COLO668 (cell line): ENCODE results near the gene MBD3.

Experiments
- DNase-seq: peaks from one replicate; lab custom pipeline; 2025; ENCODE audit not compliant: unreplicated experiment; lab: John Stamatoyannopoulos, UW

Gene MBD3

DNA sequence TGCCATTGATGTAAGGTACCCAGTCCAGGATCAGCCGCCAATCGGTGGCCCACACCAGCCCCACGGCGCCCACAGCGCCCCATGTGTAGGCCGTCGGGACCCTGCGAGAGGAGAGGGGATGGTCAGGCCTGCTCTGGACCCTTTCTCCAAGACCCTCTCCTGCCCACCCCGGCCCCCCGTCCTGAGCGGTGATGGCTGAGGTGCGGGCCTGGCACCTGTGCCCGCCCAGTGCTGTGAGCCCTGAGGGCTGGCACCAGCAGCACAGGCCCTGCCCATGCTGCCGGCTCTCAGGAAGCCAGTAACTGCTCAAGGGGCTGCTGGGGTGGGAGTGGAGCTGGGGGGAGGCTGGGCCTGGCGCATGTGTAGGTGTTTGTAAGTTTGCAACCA lies 6.8 kb upstream of the MBD3 start:
- no peak for DNase-seq

DNA sequence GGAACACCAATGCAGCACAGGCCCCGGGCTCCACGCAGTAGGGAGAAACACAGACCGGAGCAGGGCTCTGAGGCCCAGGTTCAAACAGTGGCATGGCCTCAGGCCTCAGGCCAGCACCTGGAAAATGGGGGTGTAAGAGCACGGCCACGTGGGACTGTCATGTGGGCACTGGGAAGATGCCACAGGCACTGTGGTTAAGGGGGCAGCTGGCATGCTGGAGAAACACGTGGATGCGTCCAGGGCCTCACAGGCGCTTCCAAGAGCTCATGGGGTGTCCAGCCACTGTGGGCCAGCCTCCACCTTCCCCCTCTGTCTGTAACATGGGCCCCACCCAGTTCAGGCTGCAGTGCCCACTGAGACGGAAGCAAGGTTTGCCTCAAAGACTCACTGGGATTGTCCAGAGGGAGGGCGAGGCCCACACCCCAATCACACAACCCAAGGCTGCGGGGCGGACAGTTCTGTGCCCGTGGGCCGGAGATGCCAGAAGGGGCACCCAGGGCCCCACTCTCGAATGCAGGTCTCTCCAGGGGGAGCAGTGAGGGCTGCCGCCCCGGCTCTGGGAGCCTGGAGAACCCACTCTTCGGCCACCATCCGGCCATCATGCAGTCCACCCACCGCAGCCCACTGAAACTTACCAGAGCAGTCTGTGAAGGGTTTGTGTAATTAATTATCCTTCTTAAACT lies 6.3 kb upstream of the MBD3 start:
- DNase-seq = no peak

GRCh38 chr19:1593501-1593772 lies 772 bp upstream of the MBD3 start:
- DNase-seq = no peak

DNA sequence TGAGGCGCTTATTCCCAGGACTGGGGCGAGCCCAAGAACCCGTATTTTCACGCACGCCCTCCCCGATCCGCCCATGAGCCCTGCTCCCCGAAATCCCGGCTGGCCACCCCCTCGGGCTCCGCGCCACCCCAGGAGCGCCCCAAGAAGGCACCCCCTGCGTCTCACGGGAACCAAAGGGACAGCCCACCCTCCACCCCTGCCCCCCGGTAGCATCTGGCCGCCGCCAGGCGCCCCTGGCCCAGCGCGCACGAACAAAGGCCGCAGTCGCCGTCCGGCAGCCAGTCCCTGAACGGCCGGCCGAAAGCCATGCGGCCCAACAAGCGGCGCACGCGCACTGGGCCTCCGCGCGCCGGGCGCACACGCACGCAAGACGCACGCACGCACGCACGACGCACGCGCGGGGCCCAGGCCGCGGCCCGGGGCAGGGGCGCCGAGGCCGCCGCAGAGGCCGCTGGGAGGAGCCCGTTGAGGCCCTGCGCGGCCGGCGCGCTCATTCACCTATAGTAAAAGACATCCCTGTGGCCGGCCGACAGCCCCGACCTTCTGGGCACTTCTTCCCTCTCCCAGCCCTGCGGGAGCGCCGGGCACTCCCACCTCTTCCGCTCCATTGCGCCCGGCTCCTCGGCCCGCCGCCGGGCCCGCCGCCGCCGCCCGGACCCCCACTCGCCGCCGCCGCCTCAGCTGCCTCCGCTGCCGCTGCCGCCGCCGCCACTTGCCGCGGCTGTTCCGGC lies 476 bp downstream of the MBD3 start:
- peak; percentile 95 for DNase-seq

DNA sequence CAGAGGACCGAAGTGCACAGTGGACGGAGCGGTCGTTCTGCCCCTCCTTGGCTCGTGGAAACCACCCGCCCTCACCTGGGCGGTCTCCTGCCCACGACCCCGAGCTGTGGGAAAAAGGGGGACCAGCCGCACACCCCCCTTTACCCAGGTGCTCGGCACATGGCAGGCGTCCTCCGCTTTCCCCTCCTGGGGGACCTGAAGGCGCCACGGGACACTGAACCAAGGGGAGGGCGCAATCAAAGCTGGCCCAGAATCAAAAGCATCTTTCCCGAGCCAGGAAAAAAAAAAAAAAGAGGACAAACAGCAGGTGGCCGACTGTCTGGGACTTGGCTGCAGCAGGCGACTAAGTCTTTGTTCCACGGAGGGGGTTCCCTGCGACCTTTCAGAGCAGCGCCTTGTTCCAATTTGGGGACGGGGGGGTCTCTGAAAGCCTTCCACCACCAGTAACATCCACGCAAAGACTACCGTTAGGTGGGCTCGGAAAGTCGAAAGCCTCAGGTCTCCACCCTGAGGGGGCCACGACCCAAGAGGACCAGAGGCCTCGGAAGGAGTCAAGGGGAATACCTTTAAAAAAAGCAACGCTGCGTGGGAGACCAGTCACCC lies 1.1 kb downstream of the MBD3 start:
- peak; percentile 28 for DNase-seq

GRCh38 chr19:1590641-1591397 lies 1.8 kb downstream of the MBD3 start:
- peak; percentile 13 for DNase-seq

GRCh38 chr19:1587872-1588271 lies 4.8 kb downstream of the MBD3 start:
- DNase-seq = no peak

DNA sequence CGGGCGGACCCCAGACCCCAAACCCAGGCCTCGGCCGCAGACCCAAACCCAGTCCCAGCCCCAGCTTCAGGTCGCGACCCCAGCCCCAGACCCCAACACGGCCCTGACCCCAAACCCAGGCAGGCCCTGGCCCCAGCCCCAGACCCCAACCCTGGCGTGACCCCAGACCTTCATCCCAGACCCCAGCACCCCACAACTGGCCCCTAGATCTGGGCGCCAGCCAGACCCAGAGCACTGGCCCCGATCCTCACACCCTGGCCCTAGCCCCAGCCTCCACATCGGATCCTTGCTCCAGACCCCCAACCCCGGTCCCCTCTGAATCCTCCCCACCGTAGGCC lies 7.5 kb downstream of the MBD3 start:
- no peak for DNase-seq

DNA sequence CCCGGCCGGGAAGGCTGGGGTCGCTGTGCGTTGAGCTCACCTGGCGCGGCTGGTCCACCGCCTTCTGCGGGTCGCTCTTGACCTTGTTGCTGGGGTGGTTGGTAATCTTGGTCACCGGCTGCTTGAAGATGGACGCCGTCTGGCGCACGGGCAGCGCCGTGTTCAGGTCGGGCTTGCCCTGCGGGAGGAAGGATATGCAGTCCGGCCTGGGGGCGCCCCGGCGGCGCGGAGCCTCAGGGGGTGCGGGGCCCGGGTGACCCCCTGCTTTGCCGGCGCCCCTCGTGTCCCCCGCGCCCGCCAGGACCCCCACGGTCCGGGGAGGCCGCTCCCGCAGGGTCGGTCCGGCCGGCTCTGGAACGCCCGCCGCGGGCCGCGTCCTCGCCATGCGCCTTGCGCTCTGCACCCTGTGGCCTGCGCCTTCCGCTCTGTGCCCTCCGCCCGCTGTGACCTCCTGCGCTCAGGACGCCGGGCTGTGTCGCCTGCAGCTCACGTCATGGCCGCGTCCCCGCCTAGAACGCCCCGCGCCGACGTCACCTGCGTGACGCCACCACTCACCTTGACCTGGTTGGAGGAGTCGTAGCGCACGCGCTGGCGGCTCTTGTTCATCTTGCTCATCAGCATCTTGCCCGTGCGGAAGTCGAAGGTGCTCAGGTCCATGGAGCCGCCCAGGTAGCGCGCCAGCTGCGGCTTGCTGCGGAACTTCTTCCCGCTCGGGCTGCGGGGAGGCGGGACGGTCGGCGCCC lies 8.0 kb downstream of the MBD3 start:
- DNase-seq = no peak

DNA sequence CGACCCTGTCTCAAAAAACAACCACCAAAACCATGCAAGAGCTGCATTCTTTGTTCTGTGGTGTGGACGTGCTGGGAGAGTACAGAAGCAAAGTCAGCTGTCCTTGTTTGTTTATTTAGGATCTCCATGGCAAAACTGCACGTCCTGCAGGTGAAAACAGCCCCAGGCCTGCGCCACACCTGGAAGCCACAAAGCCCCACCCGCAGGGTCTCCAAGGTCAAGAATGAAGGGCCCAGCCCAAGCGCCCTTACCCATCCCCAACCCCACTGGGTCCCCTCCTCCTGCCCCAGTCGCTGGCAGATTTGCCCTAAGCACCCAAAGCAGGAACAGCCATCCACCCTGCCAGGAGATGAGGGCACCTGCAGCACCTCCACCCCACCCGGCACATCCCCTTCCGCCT lies 10.5 kb downstream of the MBD3 start:
- peak; percentile 68 for DNase-seq

DNA sequence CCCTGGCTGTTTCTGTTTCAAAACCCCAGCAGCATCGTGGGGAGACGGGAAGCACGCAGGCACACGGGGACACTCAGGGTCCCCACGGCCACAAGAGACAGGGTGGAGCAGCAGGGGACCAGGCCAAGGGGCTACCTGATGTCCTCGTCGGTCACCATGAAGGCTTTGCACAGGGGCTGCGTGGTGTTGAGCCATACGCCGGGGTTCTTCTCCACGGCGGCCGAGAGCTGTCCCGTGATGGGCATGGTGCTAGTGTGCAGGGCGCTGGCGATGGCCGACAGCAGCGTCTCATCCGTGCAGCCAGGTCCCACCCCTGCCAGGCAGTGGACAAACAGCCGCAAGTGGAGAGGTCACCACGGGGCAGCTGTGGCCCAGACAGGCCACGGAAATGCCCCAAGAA lies 11.7 kb downstream of the MBD3 start:
- no peak for DNase-seq

- no peak for DNase-seq
These were observed 12.3 kb downstream of the MBD3 start for GRCh38 chr19:1580382-1580781.

- DNase-seq = no peak
These were observed 13.4 kb downstream of the MBD3 start for GRCh38 chr19:1579222-1579621.

- DNase-seq = no peak
These were observed 14.6 kb downstream of the MBD3 start for GRCh38 chr19:1577929-1578618.

DNA sequence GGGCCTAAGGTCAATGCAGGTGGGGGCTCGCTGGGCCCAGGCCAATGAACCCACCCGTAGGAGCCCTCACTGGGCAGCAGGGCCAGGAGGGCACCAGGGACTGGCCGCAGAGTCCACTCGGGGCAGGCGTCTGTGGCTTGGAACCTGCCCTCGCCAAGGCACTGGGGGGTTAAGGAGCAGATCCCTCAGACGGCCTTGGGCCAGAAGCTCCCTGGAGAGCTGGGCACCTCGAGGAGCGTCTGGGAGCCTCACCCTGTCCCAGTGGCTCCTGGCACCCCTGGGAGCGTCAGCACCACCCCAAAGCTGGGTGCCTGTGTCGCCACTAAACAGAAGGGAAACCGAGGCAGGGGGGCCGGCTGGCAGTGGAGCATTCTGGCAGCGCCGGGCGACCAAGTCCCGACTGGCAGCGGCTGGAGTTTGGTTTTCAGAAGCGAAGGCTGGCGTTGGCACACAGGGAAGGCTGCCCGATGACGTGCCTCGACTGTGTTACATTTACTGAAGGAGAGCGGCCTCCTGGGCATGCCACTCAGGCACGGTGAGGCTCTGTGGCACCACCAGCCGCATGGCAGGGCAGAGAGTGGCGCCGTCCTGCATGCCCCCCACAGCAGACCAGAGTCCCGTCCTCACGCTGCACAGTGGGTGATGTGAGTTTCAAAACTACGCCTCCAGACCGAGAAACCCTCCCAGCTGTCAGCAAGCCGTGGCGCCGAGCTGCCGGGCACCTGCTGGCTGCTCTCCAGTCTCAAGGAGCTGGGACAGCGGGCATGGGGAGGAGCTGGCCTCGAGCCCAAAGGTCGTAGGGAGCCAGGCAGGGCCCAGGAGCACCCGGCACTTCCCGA lies 15.4 kb downstream of the MBD3 start:
- DNase-seq = no peak

DNA sequence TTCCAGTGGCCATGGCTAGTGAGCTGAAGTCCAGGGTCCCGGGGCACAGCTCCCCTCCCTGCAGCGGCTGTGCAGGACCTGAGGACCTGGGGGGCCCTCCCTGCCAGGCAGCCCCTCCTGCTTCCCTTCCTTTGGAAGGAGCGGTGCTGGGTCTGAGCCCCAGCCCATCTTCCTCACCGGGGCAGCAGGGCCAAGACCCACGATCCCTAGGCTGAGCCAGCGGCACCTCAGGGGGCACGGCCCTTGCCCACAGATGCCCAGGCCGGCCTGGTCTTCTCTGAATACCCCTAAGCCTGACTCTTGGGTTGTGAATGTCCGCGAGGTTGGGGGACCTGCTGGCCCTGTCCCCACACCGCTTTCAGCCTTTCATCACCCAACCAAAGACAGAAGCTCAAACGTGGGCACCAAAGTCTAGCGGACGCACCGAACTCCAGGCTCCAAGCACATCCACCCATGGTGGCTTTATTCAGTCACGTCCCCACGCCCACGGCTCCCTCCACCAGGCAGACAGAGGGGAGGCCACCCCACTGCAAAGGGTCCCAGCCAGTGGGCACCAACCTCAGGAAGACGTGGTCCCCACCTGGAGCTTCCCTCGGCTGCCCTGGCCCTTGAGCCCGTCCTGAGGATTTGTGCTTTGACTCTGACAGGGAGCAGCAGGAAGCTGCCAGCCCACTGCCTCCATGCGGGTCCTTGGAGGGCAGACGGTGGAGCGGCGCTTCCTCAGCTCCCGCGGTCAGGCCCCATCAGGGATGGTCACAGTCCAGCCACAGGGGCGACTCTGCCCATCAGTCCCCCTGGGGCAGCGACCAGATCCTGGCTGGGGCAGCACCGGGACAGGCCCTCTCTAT lies 16.2 kb downstream of the MBD3 start:
- no peak for DNase-seq

DNA sequence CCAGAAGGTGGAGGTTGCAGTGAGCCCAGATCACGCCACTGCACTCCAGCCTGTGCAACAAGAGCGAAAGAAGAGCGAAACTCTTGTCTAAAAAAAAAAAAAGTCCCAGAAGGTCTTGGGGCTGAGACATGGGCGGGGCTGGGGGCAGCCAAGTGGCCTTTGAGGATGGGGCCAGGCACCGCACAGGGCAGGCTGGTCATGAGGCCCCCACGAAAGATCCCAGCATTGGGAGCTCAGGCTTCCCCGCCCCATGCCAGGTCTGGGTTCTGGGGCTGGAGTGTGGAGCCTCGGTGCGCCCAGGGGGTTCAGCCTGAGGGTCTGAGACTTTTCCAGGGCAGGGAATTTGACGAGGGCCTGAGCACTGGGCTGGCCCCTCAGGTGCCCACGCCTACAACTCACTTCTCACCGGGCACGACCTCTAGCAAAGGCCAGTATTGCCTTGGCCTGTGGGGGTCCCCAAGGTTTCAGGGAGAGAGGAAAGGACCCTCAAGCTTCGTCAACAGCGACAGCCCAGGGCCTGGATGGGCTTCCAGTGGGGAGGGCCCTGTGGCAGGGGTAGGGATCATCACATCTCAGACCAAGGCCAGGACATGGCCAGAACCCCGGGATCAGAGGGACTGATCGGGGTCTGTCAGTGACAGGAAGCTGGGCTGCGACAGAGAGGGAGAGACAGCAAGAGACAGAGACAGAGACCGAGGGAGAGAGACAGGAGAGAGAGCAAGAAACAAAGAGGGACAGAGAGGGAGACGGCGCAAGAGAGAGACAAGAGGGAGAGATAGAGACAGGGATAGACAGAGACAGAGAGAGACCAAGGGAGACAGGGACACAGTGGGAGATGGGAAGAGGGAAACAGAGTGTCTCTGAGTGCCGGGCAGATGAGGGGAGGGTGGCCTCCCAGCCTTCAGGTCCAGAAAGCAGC lies 17.1 kb downstream of the MBD3 start:
- DNase-seq = no peak
